Rectal smooth muscle tissue (tissue), 1 donor: ENCODE data around the gene TTC28.

Experiments used
- H3K27ac ChIP-seq: one replicate; pipeline ENCODE4 v1.7.0; 2013; ENCODE audit warnings: low read depth, low read length, inconsistent platforms
- H3K27me3 ChIP-seq: one replicate; pipeline ENCODE4 v1.7.0; 2013; ENCODE audit warnings: low read length; ENCODE audit not compliant: control insufficient read depth, insufficient read depth
- H3K36me3 ChIP-seq: one replicate; pipeline ENCODE4 v1.7.0; 2013; ENCODE audit warnings: low read length; ENCODE audit not compliant: control insufficient read depth, insufficient read depth
- H3K4me1 ChIP-seq: one replicate; pipeline ENCODE4 v1.7.0; 2013; ENCODE audit warnings: low read length; ENCODE audit not compliant: control insufficient read depth, insufficient read depth
- H3K4me3 ChIP-seq: one replicate; pipeline ENCODE4 v1.7.0; 2013; ENCODE audit warnings: low read length
- H3K9ac ChIP-seq: one replicate; pipeline ENCODE4 v1.7.0; 2013; ENCODE audit warnings: low read length

The TTC28 gene

DNA sequence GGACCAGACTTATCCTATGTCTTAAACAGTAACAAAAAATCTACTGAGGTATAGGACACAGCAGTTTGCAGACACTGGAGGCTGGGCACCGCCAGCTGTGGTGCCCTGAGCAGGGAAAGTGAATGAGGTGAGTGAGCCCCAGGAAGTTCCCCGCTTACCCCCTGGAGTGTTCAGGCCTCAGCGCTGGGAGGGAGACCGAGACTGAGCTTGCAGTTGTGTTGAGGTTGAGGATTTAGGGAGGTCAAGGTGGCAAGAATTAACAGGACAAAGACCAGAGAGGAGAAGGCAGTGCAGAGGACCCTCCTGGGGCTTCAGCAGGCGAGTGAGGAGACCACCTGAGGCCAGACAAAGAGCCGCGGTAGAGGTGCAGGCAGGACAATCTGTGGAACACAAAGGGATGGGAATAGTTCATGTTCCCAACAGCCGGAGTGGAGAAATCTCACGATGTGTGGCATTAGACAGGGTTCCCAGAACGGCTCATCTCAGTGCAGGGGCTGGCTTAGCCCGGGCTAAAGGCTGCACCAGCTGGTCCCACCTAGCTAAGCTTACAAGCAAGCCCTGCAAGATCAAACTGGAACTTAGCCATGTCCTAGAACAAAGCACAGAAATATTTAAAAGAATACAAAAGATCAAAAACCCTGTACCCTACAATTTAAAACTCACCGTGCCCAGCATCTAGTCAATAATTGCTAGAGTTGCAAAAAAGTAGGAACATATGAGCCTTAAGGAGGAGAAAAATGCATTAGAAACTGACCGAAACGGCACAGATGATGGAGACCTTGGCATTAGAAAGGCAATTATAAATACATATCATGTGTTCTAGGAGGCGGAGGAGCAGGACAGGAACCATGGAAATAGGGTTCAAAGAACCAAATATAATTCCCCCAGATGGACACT is 713.2 kb downstream of the TTC28 start:
- no peaks in the 10 kb centered on the region for H3K36me3 ChIP-seq
- H3K4me3 ChIP-seq, result no peak overlapping the region
- no peak overlapping the region for H3K27ac ChIP-seq
- no peaks in the 10 kb centered on the region for H3K27me3 ChIP-seq
- H3K4me1 ChIP-seq, result no peaks in the 10 kb centered on the region
- H3K9ac ChIP-seq, result no peak overlapping the region

DNA sequence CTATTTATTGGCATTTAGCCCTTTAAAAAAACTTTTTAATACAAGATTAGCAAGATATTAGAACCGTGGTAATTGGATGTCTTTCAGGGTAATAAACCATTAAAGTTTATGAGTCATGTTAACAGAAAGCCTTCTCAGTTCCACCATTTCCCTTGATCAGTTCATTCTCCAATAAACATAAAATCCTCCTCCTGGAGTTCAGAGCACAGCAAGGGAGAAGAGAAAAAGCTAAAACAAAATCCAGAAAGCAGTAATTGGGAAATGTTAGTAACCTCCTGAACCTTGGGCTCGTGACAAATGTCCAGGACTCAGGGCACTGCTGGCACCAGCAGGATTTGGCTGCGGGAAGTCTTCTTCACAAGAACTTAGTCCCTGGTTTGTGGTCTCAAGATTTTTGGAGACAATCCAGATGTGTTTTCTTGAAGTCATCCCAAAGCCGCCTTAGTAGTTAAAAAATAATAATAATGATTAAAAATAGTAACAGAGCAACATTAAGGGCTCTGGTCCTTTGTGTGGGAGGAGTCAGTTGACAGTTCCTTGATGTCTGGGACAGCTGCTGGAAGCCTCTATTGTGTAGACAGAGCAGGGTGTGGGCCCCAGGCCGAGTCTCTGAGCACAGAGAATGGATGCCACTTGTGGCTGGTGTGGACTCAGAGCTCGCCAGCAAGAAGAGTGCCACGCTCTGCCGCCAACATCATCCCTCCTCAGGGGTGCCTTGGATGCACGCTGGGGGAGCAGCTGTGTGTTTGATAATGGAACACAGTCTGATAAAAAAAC is 717.2 kb downstream of the TTC28 start:
- Histone ChIP-seq H3K4me3 (no peak overlapping the region), H3K27me3 (no peaks in the 10 kb centered on the region), H3K27ac (no peak overlapping the region), H3K4me1 (no peaks in the 10 kb centered on the region), H3K36me3 (no peaks in the 10 kb centered on the region), H3K9ac (no peak overlapping the region)

DNA sequence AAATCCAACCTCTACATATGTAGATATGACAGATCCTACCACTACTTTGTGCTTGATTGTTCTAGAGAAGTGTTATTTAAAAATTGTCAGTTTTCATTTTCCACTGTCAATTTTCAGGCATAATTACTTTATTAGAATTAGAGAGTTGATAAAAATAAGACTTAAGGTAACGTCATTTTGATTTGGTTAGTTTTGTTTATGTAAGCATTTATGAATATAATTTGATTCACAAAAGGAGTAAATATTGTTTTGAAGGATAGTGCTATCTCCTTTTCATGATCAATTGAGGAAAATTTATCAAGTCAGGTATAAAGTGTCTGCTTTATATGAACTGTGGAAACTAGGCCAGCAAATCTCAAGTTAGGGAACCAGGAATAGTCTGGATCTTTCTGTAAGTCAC is 718.0 kb downstream of the TTC28 start:
- H3K27me3 ChIP-seq, result no peaks in the 10 kb centered on the region
- no peak overlapping the region for H3K4me3 ChIP-seq
- H3K4me1 ChIP-seq, result no peaks in the 10 kb centered on the region
- no peak overlapping the region for H3K27ac ChIP-seq
- H3K9ac ChIP-seq, result no peak overlapping the region
- no peaks in the 10 kb centered on the region for H3K36me3 ChIP-seq

DNA sequence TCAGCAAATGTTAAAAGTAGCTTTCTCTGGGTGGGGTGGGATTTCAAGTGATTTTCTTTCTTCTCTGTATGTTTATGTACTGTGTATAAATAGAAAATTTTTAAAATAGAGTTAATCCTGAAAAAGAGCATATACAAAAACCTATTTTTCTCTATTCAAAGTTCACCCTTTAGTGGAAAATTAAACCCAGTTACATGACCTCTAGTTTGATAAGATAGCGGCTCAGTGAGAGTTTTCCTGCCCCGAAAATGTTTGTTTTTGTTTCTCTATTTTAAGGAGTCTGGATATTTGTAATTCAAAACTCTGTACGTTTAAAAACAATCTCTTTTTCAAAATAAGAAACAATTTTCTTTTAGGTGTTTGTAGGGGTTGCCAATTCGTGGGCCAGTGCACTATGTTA is 718.5 kb downstream of the TTC28 start:
- H3K27ac ChIP-seq, result no peak overlapping the region
- H3K4me1 ChIP-seq, result no peaks in the 10 kb centered on the region
- no peak overlapping the region for H3K9ac ChIP-seq
- H3K27me3 ChIP-seq, result no peaks in the 10 kb centered on the region
- H3K4me3 ChIP-seq, result no peak overlapping the region
- H3K36me3 ChIP-seq, result no peaks in the 10 kb centered on the region

DNA sequence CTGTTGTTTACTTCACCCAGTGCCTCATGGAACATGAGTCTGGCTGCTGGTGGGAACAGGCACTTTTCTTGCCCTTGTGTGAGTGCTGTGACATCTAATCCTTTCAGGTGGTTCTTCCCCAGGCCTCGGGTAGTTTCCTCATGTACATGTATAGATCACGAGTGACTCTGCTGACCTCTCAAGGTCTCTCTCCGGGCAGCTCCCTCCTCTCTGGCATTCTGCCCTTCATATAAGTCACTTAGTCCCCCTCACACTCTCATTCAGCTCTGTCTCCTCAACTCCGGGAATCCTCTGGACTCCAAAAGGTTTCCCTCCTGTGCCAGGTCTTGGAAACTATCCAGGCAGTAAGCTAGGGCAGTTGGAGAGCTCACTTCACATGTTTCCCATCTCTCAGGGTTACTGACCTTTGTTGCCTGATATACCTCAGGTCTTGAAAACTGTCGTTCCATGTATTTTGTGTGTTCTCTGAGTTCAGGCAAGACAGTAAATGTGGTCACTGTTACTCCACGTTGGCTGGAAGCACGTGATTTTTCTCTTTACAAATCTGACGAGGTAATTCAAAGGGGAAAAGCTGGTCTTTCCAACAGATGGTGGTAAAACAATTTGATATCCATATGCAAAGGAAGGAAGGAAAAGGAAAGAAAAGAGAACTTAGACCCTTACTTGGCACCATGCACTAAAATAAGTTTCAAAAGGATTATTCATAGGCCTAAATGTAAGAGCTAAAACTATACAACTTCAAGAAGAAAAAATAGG is 720.1 kb downstream of the TTC28 start:
- H3K27me3 ChIP-seq, result no peaks in the 10 kb centered on the region
- no peak overlapping the region for H3K9ac ChIP-seq
- H3K36me3 ChIP-seq, result no peaks in the 10 kb centered on the region
- no peak overlapping the region for H3K4me3 ChIP-seq
- H3K4me1 ChIP-seq, result no peaks in the 10 kb centered on the region
- H3K27ac ChIP-seq, result no peak overlapping the region

DNA sequence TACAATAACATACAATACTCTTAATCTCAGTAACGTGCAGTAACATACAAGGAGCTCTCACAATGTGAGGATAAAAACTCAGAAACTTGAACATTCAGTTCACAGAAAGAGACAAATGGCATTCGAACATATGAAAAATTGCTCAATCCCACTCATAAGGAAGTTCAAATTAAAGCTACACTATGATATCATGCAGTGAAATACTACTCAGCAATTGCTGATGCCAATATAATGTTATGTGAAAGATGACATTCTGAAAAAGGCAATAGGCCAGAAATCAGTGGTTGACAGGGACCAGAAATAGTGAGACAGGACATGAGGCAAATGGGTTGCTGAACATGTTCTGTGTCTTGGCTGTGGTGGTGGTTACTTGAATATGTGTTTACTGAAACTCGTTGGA is 726.9 kb downstream of the TTC28 start:
- Histone ChIP-seq H3K4me1 (peaks cover 2% of the 10 kb centered on the region), H3K36me3 (no peaks in the 10 kb centered on the region), H3K27me3 (no peaks in the 10 kb centered on the region), H3K27ac (no peak overlapping the region), H3K9ac (no peak overlapping the region), H3K4me3 (no peak overlapping the region)

DNA sequence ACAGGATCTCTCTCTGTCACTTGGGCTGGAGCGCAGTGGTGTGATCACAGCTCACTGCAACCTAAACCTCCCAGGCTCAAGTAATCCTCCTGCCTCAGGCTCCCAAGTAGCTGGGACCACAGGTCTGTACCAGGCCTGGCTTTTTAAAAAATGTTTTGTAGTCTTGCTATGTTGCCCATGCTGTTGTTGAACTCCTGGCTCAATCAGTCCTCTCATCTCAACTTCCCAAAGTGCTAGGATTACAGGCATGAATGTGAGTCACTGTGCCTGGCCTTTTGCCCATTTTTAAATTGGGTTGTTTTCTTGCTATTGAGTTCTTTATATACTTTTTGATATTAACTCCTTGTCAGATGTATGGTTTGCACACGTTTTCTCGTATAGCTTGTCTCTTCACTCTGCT is 727.5 kb downstream of the TTC28 start:
- Histone ChIP-seq H3K4me3 (no peak overlapping the region), H3K9ac (no peak overlapping the region), H3K36me3 (no peaks in the 10 kb centered on the region), H3K27me3 (no peaks in the 10 kb centered on the region), H3K27ac (no peak overlapping the region), H3K4me1 (peaks cover 2% of the 10 kb centered on the region)

DNA sequence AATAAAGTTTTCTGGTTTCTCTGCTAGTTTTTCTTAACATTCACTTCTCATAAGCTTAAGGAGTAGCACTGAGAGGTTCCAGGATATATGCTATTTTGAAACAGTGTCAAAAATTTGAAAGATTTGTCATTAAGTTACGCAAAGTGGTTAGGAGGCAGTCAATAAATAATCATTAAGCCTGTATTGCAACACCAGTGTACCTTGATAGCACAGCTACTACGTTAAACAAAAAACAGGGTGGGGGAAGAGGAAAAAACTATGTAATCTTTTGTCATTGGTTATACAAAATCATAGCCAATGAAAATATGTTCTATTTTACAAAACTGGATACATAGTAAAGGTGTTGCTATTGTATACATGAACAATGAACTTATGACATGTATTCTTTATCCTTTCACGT is 730.2 kb downstream of the TTC28 start:
- H3K27me3 ChIP-seq, result no peaks in the 10 kb centered on the region
- no peaks in the 10 kb centered on the region for H3K36me3 ChIP-seq
- peaks cover 2% of the 10 kb centered on the region for H3K4me1 ChIP-seq
- H3K4me3 ChIP-seq, result no peak overlapping the region
- H3K9ac ChIP-seq, result no peak overlapping the region
- no peak overlapping the region for H3K27ac ChIP-seq

DNA sequence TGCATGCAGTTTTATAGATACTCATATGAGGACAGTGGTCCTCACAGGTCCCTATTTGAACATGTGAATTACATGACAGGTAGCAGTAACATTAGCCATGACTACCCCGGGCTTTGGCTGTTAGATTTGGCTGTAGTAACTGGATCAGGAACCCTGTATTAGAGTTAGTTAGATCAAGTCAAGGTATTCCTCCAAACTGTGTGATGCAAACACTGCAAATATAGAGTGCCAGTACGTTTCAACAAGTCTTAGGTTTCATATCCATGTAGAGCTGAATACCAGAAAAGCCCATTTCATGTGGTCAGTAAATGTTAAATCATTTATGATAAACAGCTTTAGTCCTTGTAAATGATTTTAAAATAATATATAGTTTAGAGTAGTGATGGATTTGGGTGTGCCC is 731.1 kb downstream of the TTC28 start:
- H3K9ac ChIP-seq, result no peak overlapping the region
- H3K36me3 ChIP-seq, result no peaks in the 10 kb centered on the region
- no peaks in the 10 kb centered on the region for H3K27me3 ChIP-seq
- no peak overlapping the region for H3K4me3 ChIP-seq
- peaks cover 2% of the 10 kb centered on the region for H3K4me1 ChIP-seq
- no peak overlapping the region for H3K27ac ChIP-seq

DNA sequence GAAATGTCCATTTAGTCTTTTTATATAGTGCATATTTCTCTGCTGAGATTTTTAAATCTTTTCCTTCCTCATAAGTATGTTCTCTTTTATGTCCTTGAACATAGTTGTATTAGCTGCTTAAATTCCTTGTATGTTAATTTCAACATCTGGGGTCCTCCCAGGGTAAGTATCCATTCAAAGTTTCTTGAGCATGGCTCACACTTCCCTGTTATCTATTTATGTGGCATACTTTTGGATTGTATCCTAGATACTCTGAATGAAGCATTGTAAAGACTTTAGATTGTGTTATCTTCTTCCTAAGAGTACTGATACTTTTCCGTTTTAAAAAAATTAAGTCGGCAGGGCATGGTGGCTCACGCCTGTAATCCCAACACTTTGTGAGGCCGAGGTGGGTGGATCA is 732.2 kb downstream of the TTC28 start:
- Histone ChIP-seq H3K4me3 (no peak overlapping the region), H3K27ac (no peak overlapping the region), H3K9ac (no peak overlapping the region), H3K4me1 (peaks cover 2% of the 10 kb centered on the region), H3K36me3 (no peaks in the 10 kb centered on the region), H3K27me3 (no peaks in the 10 kb centered on the region)

DNA sequence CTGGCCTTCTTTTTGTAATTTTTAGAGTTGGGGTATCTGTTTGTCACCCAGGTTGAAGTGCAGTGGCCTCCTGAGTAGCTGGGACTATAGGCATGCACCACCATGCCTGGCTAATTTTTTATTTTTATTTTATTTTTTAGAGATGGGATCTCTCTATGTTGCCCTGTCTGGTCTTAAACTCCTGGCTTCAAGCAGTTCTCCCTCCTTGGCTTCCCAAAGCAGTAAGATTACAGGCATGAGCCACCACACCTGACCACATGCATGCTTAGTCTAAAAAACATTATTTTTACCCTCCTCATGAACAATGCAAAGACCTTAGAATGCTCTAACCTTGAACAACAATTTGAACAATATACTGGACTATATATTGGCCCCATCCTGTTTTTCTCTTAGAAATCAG is 738.5 kb downstream of the TTC28 start:
- H3K4me1 ChIP-seq, result no peaks in the 10 kb centered on the region
- no peaks in the 10 kb centered on the region for H3K36me3 ChIP-seq
- no peaks in the 10 kb centered on the region for H3K27me3 ChIP-seq
- no peak overlapping the region for H3K4me3 ChIP-seq
- no peak overlapping the region for H3K9ac ChIP-seq
- no peak overlapping the region for H3K27ac ChIP-seq

DNA sequence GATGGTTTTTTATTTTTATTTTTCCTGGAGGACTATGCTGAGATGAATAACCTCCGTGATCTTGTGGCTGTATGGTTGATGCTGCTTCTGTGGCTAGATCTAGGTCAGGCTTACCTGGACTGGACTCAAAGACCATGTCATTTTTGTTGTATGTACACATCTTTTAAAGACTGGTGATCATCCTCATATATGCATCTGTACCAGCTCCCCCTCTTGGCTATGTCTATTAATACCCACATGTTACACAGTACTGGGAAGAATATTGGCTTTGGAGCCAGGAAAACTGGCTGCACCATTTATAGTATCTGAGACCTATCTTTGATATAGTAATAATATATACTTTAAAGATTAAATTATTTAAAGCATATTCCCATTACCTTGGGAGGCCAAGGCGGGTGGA is 742.2 kb downstream of the TTC28 start:
- no peaks in the 10 kb centered on the region for H3K4me1 ChIP-seq
- no peaks in the 10 kb centered on the region for H3K36me3 ChIP-seq
- H3K4me3 ChIP-seq, result no peak overlapping the region
- H3K27ac ChIP-seq, result no peak overlapping the region
- H3K27me3 ChIP-seq, result no peaks in the 10 kb centered on the region
- H3K9ac ChIP-seq, result no peak overlapping the region
